22Rv1 (cell line): Measurements from ENCODE around the gene AFAP1L2.

ENCODE experiments used
- H3K27ac ChIP-seq: fragments of 450-650 bp; 2 replicates; pipeline ENCODE4 v1.5.1; 2017
- CTCF ChIP-seq: fragments of 450-650 bp; IDR thresholded peaks from 2 replicates; pipeline ENCODE4 v1.5.1; 2017; ENCODE audit warnings: mild to moderate bottlenecking
- ZFX ChIP-seq: fragments of 450-650 bp; IDR thresholded peaks from 2 replicates; pipeline ENCODE4 v1.6.1; 2017; ENCODE audit warnings: antibody characterized with exemption, borderline replicate concordance

AFAP1L2 gene

GRCh38 chr10:114256822-114257221, 147.5 kb downstream of the AFAP1L2 start:
- no peak overlapping the region for H3K27ac ChIP-seq
- TF ChIP-seq ZFX (no peak), CTCF (no peak)

- H3K27ac ChIP-seq = no peak overlapping the region
- TF ChIP-seq CTCF = no peak
- TF ChIP-seq ZFX = no peak
Measured at GRCh38 chr10:114256008-114256765, 148.1 kb downstream of the AFAP1L2 start.

GRCh38 chr10:114255227-114255626, 149.1 kb downstream of the AFAP1L2 start:
- no peak for TF ChIP-seq CTCF
- no peak for TF ChIP-seq ZFX
- H3K27ac ChIP-seq = no peak overlapping the region

- TF ChIP-seq CTCF = no peak
- no peak for TF ChIP-seq ZFX
- no peak overlapping the region for H3K27ac ChIP-seq
Measured at GRCh38 chr10:114252883-114253282, 151.4 kb downstream of the AFAP1L2 start.

GRCh38 chr10:114252092-114252491, 152.2 kb downstream of the AFAP1L2 start:
- TF ChIP-seq CTCF (no peak), ZFX (no peak)

GRCh38 chr10:114250716-114251115, 153.6 kb downstream of the AFAP1L2 start:
- TF ChIP-seq ZFX = no peak
- no peak for TF ChIP-seq CTCF

More at GRCh38 chr10:114252092-114252491, 152.2 kb downstream of the AFAP1L2 start:
- H3K27ac ChIP-seq = no peak overlapping the region

GRCh38 chr10:114250236-114250635, 154.1 kb downstream of the AFAP1L2 start:
- H3K27ac ChIP-seq = no peak overlapping the region
- no peak for TF ChIP-seq ZFX
- TF ChIP-seq CTCF = no peak

More at GRCh38 chr10:114250716-114251115, 153.6 kb downstream of the AFAP1L2 start:
- no peak overlapping the region for H3K27ac ChIP-seq
